ENCODE measurements around the gene SKI. TPM values are rescaled to one million over a fixed set of nuclear protein-coding genes. Genes with fewer than 3 reads are reported as not detected.

SKI gene
- total RNA-seq, 6 donors from 2014 or later = 57.3 to 108 (median 96.9) TPM

- H3K36me3 ChIP-seq = no peaks in the 10 kb centered on the region
- WGBS, 2 donors = 82 to 86% methylated on average over 7 to 27 of the region's 27 CpGs
- peaks cover 23 to 58% (median 48%) of the 10 kb centered on the region in 4 donors for H3K4me1 ChIP-seq
- no peaks in the 10 kb centered on the region for H3K27me3 ChIP-seq
- TF ChIP-seq CTCF (IDR thresholded peaks at IDR 0.05) = no peak
- TF ChIP-seq EP300 (IDR thresholded peaks at IDR 0.05) = no peak
- no peak for TF ChIP-seq POLR2A (IDR thresholded peaks at IDR 0.05)
- TF ChIP-seq POLR2AphosphoS5 (IDR thresholded peaks at IDR 0.05) = no peak
- peak overlapping the region in 2 of 4 donors; percentile 13 to 40 for H3K27ac ChIP-seq
- ATAC-seq (ENCODE audit: low FRiP score in 2 of 2) (peak in 1 of 2 donors; percentile 11), DNase-seq (peak in 1 of 2 donors; percentile 60)
- no peak overlapping the region for H3K4me3 ChIP-seq
- no peaks in the 10 kb centered on the region for H3K9me3 ChIP-seq
Measured at GRCh38 chr1:2283991-2284895, 56.1 kb downstream of the SKI start.

- DNase-seq = no peak
- Histone ChIP-seq H3K4me1 (peaks cover 23 to 58% (median 48%) of the 10 kb centered on the region in 4 donors), H3K27ac (peak overlapping the region in 2 of 4 donors; percentile 6 to 13), H3K4me3 (no peak overlapping the region), H3K36me3 (no peaks in the 10 kb centered on the region), H3K9me3 (no peaks in the 10 kb centered on the region), H3K27me3 (no peaks in the 10 kb centered on the region)
- ATAC-seq (ENCODE audit: low FRiP score in 2 of 2) = no peak
- TF ChIP-seq POLR2A (IDR thresholded peaks at IDR 0.05) = no peak
- TF ChIP-seq POLR2AphosphoS5 (IDR thresholded peaks at IDR 0.05) = no peak
- no peak for TF ChIP-seq EP300 (IDR thresholded peaks at IDR 0.05)
- TF ChIP-seq CTCF (IDR thresholded peaks at IDR 0.05) = no peak
- WGBS, 2 donors = 92% methylated on average over 9 of the region's 9 CpGs
Measured at GRCh38 chr1:2284932-2285331, 56.8 kb downstream of the SKI start.

GRCh38 chr1:2286923-2287322 lies 58.8 kb downstream of the SKI start:
- ATAC-seq (ENCODE audit: low FRiP score in 2 of 2) (no peak), DNase-seq (peak in 1 of 2 donors; percentile 60)
- no peaks in the 10 kb centered on the region for H3K9me3 ChIP-seq
- H3K27me3 ChIP-seq = no peaks in the 10 kb centered on the region
- no peaks in the 10 kb centered on the region for H3K36me3 ChIP-seq
- TF ChIP-seq CTCF (IDR thresholded peaks at IDR 0.05) (no peak), POLR2AphosphoS5 (IDR thresholded peaks at IDR 0.05) (no peak)
- H3K4me1 ChIP-seq = peaks cover 40 to 73% (median 63%) of the 10 kb centered on the region in 4 donors
- H3K27ac ChIP-seq = no peak overlapping the region
- WGBS, 2 donors = 91 to 92% methylated on average over 15 of the region's 15 CpGs
- H3K4me3 ChIP-seq = no peak overlapping the region

- Histone ChIP-seq H3K36me3 (no peaks in the 10 kb centered on the region), H3K27me3 (no peaks in the 10 kb centered on the region), H3K4me1 (peaks cover 47 to 81% (median 70%) of the 10 kb centered on the region in 4 donors), H3K27ac (no peak overlapping the region), H3K4me3 (no peak overlapping the region), H3K9me3 (no peaks in the 10 kb centered on the region)
- WGBS, 2 donors = 84 to 95% methylated on average over 8 to 12 of the region's 14 CpGs
- peak in 1 of 2 donors; percentile 68 for DNase-seq
- TF ChIP-seq POLR2AphosphoS5 (IDR thresholded peaks at IDR 0.05) = no peak
- no peak for TF ChIP-seq EP300 (IDR thresholded peaks at IDR 0.05)
- TF ChIP-seq CTCF (IDR thresholded peaks at IDR 0.05) = no peak
- TF ChIP-seq POLR2A (IDR thresholded peaks at IDR 0.05) = no peak
- ATAC-seq (ENCODE audit: low FRiP score in 2 of 2) = no peak
Measured at GRCh38 chr1:2287649-2288048, 59.5 kb downstream of the SKI start.

All from upper lobe of left lung (tissue), 6 donors.